ENCODE results near the gene CXCL6.

The CXCL6 gene

DNA sequence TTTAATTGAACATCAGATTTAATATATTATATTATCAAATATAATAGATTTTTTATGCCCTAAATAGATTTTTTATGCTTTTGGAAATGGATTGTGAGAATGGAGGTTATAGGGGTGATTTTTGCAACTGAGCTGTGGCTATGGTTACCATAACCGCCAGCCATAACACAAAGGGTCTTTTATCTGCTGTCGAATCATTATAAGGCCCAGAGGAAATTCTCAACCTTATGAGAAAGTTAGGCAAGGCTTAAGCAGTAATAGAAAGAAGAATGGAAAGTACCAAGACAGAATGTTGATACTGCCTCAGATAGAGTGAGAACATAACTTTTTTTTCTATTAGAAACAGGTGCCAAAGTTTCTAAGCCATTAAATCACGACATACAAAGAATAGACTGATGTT, 26.3 kb upstream of the CXCL6 start:
- no peak for DNase-seq (ENCODE audit: extremely low read depth, low read depth)
- no peak overlapping the region for H3K4me3 ChIP-seq (replicated peaks; ENCODE audit: low read depth, low read length)
- TF ChIP-seq, protein P1, sequence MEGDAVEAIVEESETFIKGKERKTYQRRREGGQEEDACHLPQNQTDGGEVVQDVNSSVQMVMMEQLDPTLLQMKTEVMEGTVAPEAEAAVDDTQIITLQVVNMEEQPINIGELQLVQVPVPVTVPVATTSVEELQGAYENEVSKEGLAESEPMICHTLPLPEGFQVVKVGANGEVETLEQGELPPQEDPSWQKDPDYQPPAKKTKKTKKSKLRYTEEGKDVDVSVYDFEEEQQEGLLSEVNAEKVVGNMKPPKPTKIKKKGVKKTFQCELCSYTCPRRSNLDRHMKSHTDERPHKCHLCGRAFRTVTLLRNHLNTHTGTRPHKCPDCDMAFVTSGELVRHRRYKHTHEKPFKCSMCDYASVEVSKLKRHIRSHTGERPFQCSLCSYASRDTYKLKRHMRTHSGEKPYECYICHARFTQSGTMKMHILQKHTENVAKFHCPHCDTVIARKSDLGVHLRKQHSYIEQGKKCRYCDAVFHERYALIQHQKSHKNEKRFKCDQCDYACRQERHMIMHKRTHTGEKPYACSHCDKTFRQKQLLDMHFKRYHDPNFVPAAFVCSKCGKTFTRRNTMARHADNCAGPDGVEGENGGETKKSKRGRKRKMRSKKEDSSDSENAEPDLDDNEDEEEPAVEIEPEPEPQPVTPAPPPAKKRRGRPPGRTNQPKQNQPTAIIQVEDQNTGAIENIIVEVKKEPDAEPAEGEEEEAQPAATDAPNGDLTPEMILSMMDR (IDR thresholded peaks at IDR 0.05; ENCODE audit: low read depth, low read length, missing control alignments) = no peak

GRCh38 chr4:73811841-73812240, 24.6 kb upstream of the CXCL6 start:
- H3K4me3 ChIP-seq (replicated peaks; ENCODE audit: low read depth, low read length) = no peak overlapping the region
- no peak for DNase-seq (ENCODE audit: extremely low read depth, low read depth)
- TF ChIP-seq, protein P1 (IDR thresholded peaks at IDR 0.05; ENCODE audit: low read depth, low read length, missing control alignments) = no peak

DNA sequence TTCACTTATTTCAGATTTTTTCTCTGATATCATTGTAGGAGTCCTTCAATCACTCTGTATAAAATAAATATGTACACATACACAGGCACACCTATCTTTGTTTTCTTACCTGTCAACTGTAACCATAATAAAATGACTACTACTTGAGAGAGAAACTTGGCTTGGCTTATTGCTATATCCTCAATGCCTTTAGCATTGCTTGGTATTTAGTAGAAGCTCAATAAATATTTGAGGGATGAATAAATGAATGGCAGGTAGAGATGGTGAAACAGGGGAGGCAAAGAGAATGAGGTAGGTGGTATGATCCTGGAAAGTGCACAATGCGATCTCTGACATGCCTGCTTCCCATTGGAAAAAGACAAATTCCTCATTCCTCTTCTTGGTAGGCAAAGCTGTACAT, 21.8 kb upstream of the CXCL6 start:
- TF ChIP-seq, protein P1 (IDR thresholded peaks at IDR 0.05; ENCODE audit: low read depth, low read length, missing control alignments) = no peak
- H3K4me3 ChIP-seq (replicated peaks; ENCODE audit: low read depth, low read length) = no peak overlapping the region
- DNase-seq (ENCODE audit: extremely low read depth, low read depth) = no peak

- DNase-seq (ENCODE audit: extremely low read depth, low read depth) = no peak
- TF ChIP-seq, protein P1 (IDR thresholded peaks at IDR 0.05; ENCODE audit: low read depth, low read length, missing control alignments) = no peak
- no peak overlapping the region for H3K4me3 ChIP-seq (replicated peaks; ENCODE audit: low read depth, low read length)
These were observed 21.3 kb upstream of the CXCL6 start for GRCh38 chr4:73815145-73815544.

- peak; percentile 52 for DNase-seq (ENCODE audit: extremely low read depth, low read depth)
- TF ChIP-seq, protein P1 (IDR thresholded peaks at IDR 0.05; ENCODE audit: low read depth, low read length, missing control alignments) = no peak
- H3K4me3 ChIP-seq (replicated peaks; ENCODE audit: low read depth, low read length) = no peak overlapping the region
These were observed 19.7 kb upstream of the CXCL6 start for GRCh38 chr4:73816814-73817213.

DNA sequence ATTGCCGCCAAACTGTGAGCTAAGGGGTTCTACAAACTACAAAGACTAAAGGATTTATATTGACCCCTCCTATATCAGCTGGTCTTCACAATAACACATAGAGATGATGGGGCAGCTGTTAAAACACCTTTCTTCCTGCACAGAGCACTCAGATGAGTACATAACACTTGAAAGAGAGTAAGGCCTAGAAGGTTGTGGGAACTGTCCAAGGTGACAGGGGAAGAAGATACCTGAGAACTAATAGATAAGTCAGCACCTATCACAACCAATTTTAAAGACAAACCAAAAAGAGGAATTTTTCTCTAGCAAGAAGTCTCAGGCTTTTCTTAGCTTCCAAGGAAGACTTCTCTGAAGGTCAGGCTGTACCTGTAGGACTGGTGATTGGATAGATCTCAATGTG, 19.1 kb upstream of the CXCL6 start:
- DNase-seq (ENCODE audit: extremely low read depth, low read depth) = no peak
- no peak overlapping the region for H3K4me3 ChIP-seq (replicated peaks; ENCODE audit: low read depth, low read length)
- TF ChIP-seq, protein P1 (IDR thresholded peaks at IDR 0.05; ENCODE audit: low read depth, low read length, missing control alignments) = no peak

GRCh38 chr4:73821325-73821724, 15.2 kb upstream of the CXCL6 start:
- no peak overlapping the region for H3K4me3 ChIP-seq (replicated peaks; ENCODE audit: low read depth, low read length)
- DNase-seq (ENCODE audit: extremely low read depth, low read depth) = no peak
- TF ChIP-seq, protein P1 (IDR thresholded peaks at IDR 0.05; ENCODE audit: low read depth, low read length, missing control alignments) = no peak
